HG03521 (cell line): ENCODE data around the gene CACNA1B.
"Not testable (repeated sequence)": the region's sequence is repeated elsewhere in the genome, so short reads cannot be mapped to it uniquely, and the experiment has no call there.

Source experiments
- ATAC-seq: cut with Tn5 transposase; IDR thresholded peaks from one replicate; pipeline ENCODE4 v1.9.1; 2021; ENCODE audit warnings: mild to moderate bottlenecking, moderate library complexity; ENCODE audit not compliant: unreplicated experiment

CACNA1B gene

DNA sequence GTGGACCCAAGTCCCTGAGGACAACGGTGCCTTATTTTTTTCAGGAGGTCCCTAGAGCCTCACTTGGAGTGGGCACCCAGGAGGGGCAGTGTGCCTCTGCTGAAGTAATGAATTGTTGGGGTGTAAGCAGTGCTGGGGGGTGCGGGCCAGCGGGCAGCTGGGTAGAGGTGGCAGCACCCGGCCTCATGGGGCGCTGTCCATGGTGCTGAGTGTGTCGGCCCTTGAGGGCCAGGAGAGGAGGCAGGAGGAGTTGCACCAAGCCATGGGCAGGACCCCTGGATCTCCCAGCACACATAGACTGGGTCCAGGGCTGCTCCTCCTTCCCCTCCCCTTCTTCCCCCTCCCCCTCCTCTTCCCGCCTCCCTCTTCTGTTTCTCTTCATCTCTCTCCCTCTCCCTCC, 7.0 kb downstream of the CACNA1B start:
- ATAC-seq: not testable (repeated sequence)

DNA sequence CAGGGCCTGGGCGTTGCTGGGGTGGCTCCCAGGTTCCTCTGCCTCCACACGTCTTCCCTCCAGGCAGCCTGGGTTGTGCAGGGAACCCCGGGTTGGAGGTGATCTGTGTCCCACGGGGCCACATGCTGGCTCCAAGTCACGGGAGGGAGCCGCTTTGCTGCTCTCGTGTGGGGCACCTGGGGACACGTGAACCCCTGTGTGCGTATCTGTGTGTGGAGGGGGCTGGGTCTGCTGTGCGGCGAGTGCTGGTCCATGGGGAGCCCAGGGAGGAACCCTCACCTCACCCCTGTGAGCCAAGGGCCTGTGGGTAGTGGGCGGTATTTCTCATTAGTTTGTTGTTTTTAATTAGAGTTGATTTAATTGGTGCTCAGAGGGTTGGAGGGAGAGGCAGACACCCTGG, 7.5 kb downstream of the CACNA1B start:
- ATAC-seq: not testable (repeated sequence)

DNA sequence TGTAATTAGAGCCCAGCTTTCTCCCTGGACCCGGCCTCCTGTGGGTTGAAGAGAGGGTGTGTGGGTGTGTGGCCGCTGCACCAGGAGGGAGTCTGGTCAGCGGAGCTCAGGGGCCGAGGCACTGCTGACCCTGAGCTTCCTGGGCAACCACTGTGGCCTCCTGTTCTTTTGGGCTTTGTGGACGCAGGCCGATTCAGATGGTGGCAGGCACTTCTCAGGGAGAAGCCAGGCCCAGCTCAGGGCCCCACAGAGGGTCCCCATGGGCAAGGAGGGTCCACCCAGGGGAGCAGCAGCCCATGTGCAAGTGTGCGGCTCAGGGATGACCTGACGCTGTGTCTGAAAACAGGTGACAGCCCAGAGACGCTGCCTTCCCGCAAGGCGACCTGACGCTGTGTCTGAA, 11.0 kb downstream of the CACNA1B start:
- not testable (repeated sequence) for ATAC-seq

DNA sequence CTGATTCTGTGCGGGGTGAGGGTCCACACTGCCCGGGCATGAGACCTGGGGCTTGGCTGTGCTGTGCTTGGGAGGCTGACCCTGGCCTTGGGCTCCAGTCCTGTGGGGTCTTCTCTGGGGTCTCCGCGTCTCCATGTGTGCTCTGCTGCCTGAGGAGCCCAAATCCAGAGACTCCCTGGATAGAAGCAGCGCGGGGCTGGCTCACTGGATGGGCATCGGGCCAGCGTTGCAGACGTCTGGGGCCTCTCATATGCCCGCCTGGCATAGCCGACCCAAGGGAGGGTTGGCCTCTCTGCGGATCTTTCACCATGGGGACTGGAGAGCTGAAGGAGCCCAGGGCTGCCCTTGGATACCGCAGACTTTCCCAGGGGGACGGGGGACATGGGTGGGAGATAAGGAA, 12.4 kb downstream of the CACNA1B start:
- not testable (repeated sequence) for ATAC-seq

DNA sequence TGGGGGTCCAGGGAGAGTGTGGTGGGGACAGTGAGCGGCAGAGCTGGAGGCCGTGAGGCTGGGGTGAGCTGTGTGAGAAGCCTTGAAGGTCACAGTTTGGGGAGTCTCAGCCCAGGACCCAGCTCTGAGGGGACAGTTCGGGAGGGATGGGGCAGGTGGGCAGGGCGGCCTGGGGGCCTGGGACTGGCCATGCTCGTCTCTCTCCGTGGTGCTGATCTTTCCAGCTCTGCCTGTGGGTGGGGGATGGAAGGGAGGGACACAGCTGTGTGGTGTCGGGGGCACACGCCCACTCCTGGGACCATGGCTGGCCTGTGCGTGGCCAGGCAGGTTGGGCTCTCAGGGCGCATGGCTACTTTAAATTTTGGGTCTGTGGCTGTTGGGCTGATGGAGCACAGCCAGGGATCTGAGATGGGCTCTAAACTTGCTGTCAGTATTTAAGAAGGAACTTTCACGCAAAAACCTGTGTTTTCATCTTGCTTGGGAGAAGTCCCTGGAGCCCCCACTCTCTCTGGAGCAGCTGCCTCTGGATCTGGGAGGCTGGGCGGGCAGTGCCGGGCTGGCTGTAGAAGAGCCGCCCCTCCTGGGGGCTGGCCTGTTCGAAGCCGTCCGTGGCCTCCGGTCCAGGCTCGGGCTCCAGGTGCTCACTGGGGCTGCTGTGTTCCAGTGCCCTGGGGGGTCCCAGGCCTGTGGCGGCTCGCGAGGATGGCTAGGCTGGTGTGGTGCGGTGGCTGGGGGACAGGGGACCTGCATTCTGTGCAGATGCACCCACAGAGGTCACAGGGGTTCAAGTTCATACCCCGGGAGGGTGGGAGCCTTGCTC, 13.4 kb downstream of the CACNA1B start:
- not testable (repeated sequence) for ATAC-seq

DNA sequence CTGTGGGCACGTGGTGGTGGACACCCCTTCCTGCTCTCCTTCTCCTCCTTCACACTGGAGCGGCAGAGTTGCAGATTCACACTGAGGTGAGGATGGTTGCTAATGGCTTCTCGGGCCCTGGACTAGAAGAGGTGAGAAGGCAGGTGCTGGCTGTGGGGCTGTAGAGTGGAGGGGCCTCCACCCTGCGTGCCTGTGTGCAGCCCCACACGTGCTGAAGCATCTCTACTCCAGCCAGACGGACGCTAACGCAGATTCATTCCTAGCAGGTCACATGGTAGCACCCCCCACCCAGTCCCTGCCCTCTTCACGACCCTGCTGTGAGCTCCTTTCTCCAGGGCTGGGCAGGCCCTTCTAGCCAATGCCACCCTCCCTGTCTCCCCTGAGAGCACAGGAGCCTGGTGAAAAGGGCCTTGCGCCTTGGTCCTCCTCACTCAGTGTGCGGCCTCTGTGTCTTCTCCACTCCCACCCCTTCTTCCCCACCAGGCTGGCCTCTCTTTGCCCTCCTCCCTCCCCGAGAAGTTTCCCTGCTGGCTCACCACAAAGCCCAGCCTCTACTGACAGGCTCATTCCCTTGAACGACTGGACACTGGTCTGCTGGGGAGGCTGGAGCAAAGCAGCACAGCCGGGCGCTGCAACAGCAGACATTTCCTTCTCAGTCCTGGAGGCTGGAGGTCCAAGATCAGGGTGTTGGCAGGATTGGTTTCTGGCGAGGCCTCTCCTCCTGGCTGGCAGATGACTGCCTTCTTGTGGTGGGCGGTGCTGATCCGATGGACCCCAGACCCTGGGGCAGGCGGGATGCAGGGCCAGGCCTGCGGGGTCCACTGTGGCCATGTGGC, 14.2 kb downstream of the CACNA1B start:
- no peak for ATAC-seq

DNA sequence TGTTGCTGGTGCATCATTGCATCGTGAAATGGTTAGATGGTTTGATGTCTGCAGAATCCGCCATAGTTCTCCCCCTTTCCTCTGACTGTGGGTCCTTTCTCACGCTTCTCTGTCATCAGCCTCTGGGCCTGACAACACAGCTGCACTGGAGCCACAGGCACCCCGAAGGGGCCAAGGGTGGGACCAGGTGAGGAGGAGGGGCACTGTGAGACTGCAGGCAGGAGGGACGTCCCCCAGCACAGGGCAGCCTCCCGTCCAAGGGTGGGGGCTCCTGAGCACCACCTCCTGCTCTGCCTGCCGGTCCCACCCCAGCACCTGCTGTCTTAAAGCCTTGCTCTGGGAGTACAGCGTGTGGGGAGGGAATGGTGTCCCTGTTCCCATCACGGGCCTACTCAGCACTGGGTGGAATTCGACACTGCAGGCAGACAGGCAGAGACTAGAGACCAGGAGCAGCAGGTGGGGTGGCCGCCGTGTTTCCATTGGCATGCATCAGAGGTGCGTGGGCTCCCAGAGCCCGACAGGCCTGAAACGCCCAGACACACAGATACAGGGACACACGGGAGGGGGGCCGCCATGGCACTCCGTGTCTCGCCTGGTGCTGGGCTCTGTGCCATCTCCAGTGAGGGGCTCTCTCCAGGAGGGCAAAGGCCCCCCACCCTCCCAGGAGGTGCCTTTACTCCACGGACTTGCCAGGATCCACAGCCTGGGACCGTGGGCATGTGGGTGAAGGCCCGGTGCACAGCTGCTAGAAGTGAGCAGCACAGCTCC, 15.0 kb downstream of the CACNA1B start:
- no peak for ATAC-seq

DNA sequence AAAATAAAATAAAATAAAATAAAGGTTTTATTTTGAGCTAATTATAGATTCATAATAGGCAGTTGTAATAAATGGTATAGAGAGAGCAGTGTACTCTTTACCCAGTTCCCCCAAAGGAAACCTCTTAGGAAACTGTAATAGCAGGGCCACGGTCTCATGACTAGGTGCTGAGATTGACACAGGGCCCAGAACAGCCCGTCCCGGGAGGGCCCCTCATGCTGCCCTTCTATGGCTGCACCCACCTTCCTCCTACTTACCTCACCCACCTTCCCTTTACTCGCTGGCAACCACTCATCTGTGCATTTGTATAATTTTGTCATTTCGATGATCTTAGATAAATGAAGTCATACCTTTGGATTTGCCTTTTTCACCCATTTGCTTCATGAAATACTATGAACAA, 16.1 kb downstream of the CACNA1B start:
- no peak for ATAC-seq

DNA sequence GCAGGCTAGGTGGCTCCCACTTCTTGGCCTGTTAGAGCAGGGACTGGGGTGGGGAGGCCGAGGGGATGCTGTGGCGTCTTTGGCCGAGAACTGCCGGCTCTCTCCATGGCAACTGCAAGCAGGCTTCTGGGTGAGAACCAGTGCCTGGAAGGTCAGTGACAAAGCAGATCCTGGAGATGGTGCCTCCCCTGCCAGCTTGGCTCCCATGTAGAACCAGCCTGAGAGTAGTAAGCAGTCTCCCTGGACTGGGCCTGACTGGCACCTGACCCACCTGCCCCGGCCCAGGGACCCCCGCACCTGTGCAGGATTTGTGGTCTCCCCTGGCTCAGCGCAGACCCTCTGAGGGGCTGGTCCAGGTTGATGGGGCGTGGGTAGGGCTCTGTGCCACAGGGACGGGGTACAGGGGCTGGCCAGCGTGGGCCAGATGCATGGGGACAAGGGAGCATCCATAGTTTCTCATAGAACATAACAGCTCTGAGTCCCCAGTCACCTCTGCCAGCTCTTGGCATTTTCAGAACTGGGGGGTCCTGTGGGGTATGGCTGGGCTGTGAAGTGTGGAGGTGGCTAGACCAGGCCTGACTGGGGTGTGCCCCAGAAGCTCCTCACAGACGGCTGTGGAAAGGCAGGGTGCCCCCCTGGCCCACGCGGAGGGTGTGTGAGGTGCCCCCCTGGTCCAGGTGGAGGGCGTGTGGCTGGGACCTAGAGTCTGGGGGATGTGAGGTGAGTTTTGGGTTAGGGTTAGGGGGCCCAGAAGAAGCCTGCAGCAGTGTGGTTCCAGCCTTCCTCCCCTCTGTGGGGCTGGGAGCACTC, 22.2 kb downstream of the CACNA1B start:
- ATAC-seq: no peak

DNA sequence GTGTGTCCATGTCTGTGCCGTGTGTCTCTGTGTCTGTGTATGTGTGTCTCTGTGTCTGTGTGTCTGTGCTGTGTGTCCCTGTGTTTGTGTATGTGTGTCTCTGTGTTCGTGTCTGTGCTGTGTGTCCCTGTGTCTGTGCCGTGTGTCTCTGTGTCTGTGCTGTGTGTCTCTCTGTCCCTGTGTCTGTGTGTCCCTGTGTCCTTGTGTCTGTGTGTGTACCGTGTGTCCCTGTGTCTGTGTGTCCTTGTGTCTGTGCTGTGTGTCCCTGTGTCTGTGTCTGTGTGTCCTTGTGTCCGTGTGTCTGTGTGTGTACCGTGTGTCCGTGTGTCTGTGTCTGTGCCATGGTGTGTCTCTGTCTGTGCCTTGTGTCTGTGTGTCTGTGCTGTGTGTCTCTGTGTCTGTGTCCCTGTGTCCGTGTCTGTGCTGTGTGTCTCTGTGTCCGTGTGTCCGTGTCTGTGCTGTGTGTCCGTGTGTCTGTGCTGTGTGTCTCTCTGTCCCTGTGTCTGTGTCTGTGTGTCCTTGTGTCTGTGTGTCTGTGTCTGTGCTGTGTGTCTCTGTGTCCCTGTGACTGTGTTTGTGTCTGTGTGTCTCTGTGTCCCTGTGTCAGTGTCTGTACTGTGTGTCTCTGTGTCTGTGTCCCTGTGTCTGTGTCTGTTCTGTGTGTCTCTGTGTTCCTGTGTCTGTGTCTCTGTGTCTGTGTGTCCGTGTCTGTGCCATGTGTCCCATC, 23.2 kb downstream of the CACNA1B start:
- no peak for ATAC-seq

DNA sequence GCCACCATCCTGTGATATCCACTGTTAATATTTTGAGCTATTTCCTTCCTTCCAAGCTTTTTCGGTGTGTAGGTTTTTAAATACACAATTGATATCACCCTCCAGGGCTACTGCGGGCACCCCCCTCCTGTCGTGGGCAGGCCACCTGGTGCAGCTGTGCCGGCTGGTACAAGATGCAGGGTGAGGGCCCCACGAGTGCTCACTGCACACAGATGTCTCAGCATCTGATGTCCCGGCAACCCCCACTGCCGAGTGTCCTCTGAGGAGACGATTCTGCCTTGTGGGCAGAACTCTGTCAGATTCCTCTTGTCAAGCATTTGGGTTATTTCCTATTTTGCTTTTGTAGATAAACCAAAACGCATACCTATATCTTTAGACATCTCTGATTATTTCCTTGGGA, 25.1 kb downstream of the CACNA1B start:
- ATAC-seq: no peak

DNA sequence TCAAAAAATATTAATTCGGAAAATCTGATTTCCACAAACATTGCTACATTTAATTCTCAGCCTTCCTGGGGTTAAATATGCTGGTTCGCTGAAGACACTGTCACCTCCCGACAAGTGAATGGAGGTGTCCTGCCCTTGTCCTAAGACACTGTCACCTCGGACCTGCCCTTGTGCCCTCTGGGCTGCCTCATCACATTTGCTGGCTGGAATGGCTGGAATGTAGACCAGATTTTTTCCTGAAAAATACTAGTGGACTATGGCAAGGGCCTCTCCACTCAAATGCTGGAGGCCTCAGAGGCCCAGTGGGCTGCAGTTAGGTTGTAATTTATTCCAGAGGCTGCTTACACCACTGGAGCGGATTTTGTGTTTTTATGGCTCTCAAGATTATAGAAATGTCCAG, 28.2 kb downstream of the CACNA1B start:
- ATAC-seq: no peak

DNA sequence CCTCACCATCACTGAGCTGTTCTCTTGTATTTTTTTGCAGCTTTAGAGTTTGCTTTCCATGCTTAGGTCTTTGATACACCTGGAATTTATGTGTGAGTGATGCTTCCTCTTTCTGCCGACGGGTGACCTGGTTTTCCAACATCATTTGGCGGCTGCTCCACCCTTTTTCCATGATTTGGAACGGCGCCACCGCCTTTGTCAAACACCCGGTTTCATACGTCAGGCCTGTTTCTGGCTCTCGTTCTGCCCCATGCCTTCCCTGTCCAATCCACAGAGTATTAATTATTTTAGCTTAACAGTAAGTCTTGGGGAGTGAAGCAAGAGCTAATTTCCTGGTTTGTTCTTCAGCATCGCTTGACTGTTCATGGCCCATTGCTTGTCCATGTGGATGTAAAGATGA, 30.2 kb downstream of the CACNA1B start:
- no peak for ATAC-seq

DNA sequence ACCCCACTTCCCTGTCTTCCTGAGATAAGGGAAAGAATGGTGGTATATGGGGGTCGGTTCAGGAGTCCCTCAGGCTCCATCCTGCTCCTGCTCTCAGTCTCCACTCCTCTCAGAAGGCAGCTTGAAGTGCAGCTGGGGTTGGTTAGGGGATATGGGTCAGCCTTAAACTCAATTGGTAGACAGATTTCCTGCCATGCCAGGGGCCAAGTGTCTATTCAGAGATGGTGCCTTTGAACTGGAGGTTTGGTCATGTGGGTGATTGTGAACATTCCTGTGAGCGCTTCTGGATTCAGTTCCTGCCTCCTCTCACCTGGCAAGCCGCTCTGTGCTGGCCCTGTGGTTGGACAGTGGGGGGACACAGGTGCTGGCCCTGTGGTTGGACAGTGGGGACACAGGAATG, 35.1 kb downstream of the CACNA1B start:
- ATAC-seq: no peak

DNA sequence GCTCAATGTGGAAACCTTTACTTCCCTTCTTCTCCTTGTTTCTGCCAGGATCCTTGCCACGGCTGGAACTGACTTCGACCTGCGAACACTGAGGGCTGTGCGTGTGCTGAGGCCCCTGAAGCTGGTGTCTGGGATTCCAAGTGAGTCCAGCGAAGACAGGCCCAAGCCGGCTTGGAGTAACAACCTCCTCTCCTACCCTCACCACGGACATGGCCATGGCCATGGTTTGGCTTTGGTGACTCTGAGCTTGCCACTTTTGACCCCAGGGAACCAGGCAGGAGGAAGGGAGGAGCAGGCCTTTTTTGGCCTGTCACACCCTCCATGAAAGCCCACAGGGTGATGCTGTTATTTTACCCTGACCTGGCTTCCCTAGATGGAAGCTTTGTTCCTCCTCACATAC, 35.5 kb downstream of the CACNA1B start:
- ATAC-seq: no peak

DNA sequence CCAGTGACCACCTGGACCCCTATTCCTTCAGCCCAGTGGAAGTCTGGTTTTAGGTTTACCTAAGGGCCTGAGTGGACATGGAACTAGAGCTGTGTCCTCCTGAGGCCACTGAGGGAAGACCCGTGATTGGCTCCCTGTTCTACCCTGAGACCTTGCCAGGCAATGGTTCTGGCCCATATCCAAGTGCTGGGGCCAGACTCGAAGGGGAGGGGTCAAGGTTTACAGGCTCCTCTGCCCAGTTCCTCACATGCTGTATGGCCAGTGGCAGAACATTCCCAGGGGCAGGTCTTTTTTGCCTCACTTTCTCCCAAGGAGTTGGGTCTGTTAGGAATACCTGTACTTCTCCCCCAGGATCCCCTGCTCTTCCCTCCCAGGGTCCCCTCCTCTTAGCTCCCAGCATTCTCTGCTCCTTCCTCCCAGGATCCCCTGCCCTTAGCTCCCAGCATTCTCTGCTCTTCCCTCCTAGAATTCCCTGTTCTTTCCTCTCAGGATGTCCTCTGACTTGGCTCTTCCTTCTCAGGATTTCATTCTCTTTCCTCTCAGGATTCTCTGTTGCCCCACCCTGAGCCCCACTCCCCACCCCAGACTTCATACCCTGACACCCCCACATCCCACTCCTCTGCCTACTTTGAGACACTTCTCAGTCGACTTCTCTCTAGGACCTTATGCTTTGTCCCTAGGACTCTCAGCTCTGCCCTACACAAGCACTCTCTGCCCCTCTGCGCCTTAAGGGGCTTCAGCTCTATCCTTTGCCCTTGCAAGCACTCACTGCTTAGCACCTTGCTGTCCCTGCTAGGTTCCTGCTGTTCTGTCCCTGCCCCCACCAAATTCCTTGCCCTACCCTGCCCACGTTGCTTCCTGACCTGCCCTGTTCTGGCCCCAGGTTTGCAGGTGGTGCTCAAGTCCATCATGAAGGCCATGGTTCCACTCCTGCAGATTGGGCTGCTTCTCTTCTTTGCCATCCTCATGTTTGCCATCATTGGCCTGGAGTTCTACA, 36.5 kb downstream of the CACNA1B start:
- no peak for ATAC-seq

DNA sequence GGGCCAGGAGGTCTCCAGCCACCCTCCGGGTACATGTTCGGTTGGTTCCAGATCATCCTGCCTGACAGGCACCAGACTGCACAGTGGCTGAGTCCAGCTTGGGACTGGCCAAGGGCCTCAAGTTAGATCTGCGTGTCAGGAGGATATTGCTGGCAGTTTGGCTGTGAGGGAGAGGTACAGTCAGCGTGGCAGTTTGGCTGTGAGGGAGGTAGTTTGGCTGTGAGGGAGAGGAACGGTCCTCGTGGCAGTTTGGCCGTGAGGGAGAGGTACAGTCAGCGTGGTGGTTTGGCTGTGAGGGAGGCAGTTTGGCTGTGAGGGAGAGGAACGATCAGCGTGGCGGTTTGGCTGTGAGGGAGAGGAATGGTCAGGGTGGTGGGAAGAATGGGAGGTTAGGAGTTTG, 39.0 kb downstream of the CACNA1B start:
- no peak for ATAC-seq

DNA sequence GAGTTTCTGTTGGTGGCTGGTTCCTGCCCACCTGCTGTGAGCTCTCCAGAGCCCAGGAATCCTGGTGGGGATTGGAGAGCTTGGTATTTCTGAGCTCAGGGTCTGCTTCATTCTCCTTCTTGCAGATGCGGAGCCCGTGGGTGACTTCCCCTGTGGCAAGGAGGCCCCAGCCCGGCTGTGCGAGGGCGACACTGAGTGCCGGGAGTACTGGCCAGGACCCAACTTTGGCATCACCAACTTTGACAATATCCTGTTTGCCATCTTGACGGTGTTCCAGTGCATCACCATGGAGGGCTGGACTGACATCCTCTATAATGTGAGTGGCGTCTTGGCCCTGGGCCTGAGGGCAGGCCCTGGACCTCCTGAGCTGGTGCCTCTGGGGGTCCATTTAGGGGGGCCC, 39.5 kb downstream of the CACNA1B start:
- ATAC-seq: no peak

DNA sequence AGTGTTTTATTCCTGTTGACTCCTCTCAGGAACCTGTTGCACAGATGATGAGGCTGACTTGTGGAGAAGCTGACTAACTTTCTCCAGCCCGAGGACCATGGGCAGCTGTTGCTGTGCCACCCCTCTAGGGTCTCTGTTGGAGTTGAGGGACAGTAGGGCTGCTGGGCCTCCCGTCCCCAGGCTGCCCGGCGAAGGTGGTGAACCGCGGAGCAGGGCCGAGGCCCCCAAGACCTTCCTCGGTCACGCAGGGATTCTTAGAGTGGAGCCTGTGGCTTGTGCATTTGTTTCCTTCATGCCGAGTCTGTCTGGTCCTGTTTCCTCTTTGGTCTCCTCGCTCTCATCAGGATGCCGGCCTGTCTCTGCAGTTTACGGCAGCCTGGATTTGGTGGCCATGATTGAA, 40.2 kb downstream of the CACNA1B start:
- ATAC-seq: no peak
